Measurements from ENCODE around the gene ADAM29. TPM values are rescaled to one million over a fixed set of nuclear protein-coding genes. Genes with fewer than 3 reads are reported as not detected.

The ADAM29 gene
- total RNA-seq, 1 donor from 2014 or later, result not detected

- no peaks in the 10 kb centered on the region for H3K4me1 ChIP-seq
- no peak for TF ChIP-seq CTCF (IDR thresholded peaks at IDR 0.05)
- no peaks in the 10 kb centered on the region for H3K9me3 ChIP-seq
- DNase-seq (no peak), ATAC-seq (no peak)
- no peak overlapping the region for H3K27ac ChIP-seq
- intact Hi-C loops (cut with DNase I), result no loop called here
- H3K27me3 ChIP-seq, result no peaks in the 10 kb centered on the region
- H3K36me3 ChIP-seq, result no peaks in the 10 kb centered on the region
- no peak overlapping the region for H3K4me3 ChIP-seq
Observed at GRCh38 chr4:174874898-174875297, 43.3 kb upstream of the ADAM29 start.

- TF ChIP-seq CTCF (IDR thresholded peaks at IDR 0.05), result no peak
- ATAC-seq, result no peak
- no peaks in the 10 kb centered on the region for H3K27me3 ChIP-seq
- no peak for DNase-seq
- no peaks in the 10 kb centered on the region for H3K9me3 ChIP-seq
- no peaks in the 10 kb centered on the region for H3K36me3 ChIP-seq
- no peaks in the 10 kb centered on the region for H3K4me1 ChIP-seq
- intact Hi-C loops (cut with DNase I), result no loop called here
- no peak overlapping the region for H3K4me3 ChIP-seq
- H3K27ac ChIP-seq, result no peak overlapping the region
Observed at GRCh38 chr4:174880001-174880400, 38.2 kb upstream of the ADAM29 start.

- Histone ChIP-seq H3K9me3 (no peaks in the 10 kb centered on the region), H3K27ac (no peak overlapping the region), H3K4me3 (no peak overlapping the region), H3K27me3 (no peaks in the 10 kb centered on the region), H3K36me3 (no peaks in the 10 kb centered on the region), H3K4me1 (no peaks in the 10 kb centered on the region)
- no peak for TF ChIP-seq CTCF (IDR thresholded peaks at IDR 0.05)
- intact Hi-C loops (cut with DNase I), result no loop called here
- no peak for ATAC-seq
- DNase-seq, result no peak
Observed at GRCh38 chr4:174882317-174882992, 35.7 kb upstream of the ADAM29 start.

- no peak for DNase-seq
- H3K27ac ChIP-seq, result no peak overlapping the region
- no peaks in the 10 kb centered on the region for H3K4me1 ChIP-seq
- no peak for ATAC-seq
- H3K9me3 ChIP-seq, result no peaks in the 10 kb centered on the region
- no peaks in the 10 kb centered on the region for H3K36me3 ChIP-seq
- H3K27me3 ChIP-seq, result no peaks in the 10 kb centered on the region
- no peak for TF ChIP-seq CTCF (IDR thresholded peaks at IDR 0.05)
- intact Hi-C loops (cut with DNase I), result no loop called here
- no peak overlapping the region for H3K4me3 ChIP-seq
Observed at GRCh38 chr4:174907508-174907907, 10.7 kb upstream of the ADAM29 start.

GRCh38 chr4:174910271-174910670 lies 7.9 kb upstream of the ADAM29 start:
- no peaks in the 10 kb centered on the region for H3K4me1 ChIP-seq
- intact Hi-C loops (cut with DNase I), result no loop called here
- no peaks in the 10 kb centered on the region for H3K36me3 ChIP-seq
- no peak for DNase-seq
- no peak overlapping the region for H3K27ac ChIP-seq
- no peak for ATAC-seq
- no peaks in the 10 kb centered on the region for H3K9me3 ChIP-seq
- H3K27me3 ChIP-seq, result no peaks in the 10 kb centered on the region
- no peak overlapping the region for H3K4me3 ChIP-seq
- no peak for TF ChIP-seq CTCF (IDR thresholded peaks at IDR 0.05)

All from upper lobe of right lung (tissue), 1 donor.